T-cell (primary cell): Measurements from ENCODE around the gene CACNA1I. TPM values are rescaled to one million over a fixed set of nuclear protein-coding genes. Genes with fewer than 3 reads are reported as not detected.

Experiments used
- ATAC-seq, 4 experiments: fragments of 200-7000 bp in 3 of 4; fragments of 150-1000 bp in 1 of 4; cut with Tn5 transposase; replicated peaks in 1 of 4; 1 replicate in 3 of 4; 2 replicates in 1 of 4; pipeline ENCODE4 v1.10.0; 2021; ENCODE audit warnings: moderate library complexity in 3 of 4, mild to moderate bottlenecking in 2 of 4, moderate number of reproducible peaks in 1 of 4
- CTCF ChIA-PET, 2 donors: fragments of 300-600 bp; sonication (Branson Sonifier 250); formaldehyde crosslinking; loops; one replicate each; lab custom pipeline; 2022; ENCODE audit warnings: antibody characterized with exemption in 2 of 2; lab: Charles Lee
- POLR2A ChIA-PET, 2 donors: fragments of 300-600 bp; sonication (Branson Sonifier 250); formaldehyde crosslinking; loops; one replicate each; lab custom pipeline; 2022; ENCODE audit warnings: antibody characterized with exemption in 2 of 2; lab: Charles Lee
- DNase-seq, 35 experiments: peaks; one replicate each; pipeline versions ENCODE4 v3.0.0 to v3.0.0-alpha.2; 2013 to 2023
- H3K27ac ChIP-seq: one replicate; pipeline ENCODE4 v1.5.1; 2013; ENCODE audit warnings: low read length
- H3K27me3 ChIP-seq, 2 experiments: replicated peaks in 1 of 2; 1 replicate in 1 of 2; 2 replicates in 1 of 2; pipeline versions ENCODE4 v1.6.1 to v1.7.0; 2013; ENCODE audit warnings: low read length in 1 of 2, mixed read lengths in 1 of 2; ENCODE audit not compliant: control insufficient read depth in 2 of 2, insufficient read depth in 2 of 2; ENCODE audit errors: extremely low read depth in 1 of 2
- H3K36me3 ChIP-seq, 2 donors: 1 replicate in 1 of 2; 2 replicates in 1 of 2; pipeline versions ENCODE4 v1.6.1 to v1.7.0; 2013; ENCODE audit warnings: low read length in 1 of 2; ENCODE audit not compliant: control insufficient read depth in 2 of 2, insufficient read depth in 1 of 2; ENCODE audit errors: extremely low read depth in 1 of 2
- H3K4me1 ChIP-seq, 2 experiments: 1 replicate in 1 of 2; 2 replicates in 1 of 2; pipeline versions ENCODE4 v1.6.1 to v1.7.0; 2013; ENCODE audit warnings: low read length in 2 of 2, mixed read lengths in 1 of 2; ENCODE audit not compliant: insufficient read depth in 2 of 2, control insufficient read depth in 1 of 2; ENCODE audit errors: extremely low read depth in 1 of 2
- H3K4me3 ChIP-seq, 2 donors: 1 replicate in 1 of 2; 2 replicates in 1 of 2; pipeline versions ENCODE4 v1.5.1 to v1.7.0; 2013; ENCODE audit warnings: mild to moderate bottlenecking in 2 of 2, low read length in 1 of 2, moderate library complexity in 1 of 2; ENCODE audit not compliant: control insufficient read depth in 1 of 2; ENCODE audit errors: extremely low read depth in 1 of 2
- H3K9me3 ChIP-seq: 2 replicates; pipeline ENCODE4 v1.7.0; 2013
- H3K27ac Mint-ChIP-seq, 2 donors: one replicate each; pipeline ENCODE4 v1.8.0; 2020 to 2021; ENCODE audit warnings: mild to moderate bottlenecking in 2 of 2, mixed read lengths in 2 of 2
- H3K27me3 Mint-ChIP-seq, 2 donors: one replicate each; pipeline ENCODE4 v1.8.0; 2021 to 2022; ENCODE audit warnings: mixed read lengths in 2 of 2
- H3K36me3 Mint-ChIP-seq: one replicate; pipeline ENCODE4 v1.8.0; 2021; ENCODE audit warnings: mixed read lengths
- H3K4me1 Mint-ChIP-seq, 3 donors: one replicate each; pipeline ENCODE4 v1.8.0; 2020 to 2022; ENCODE audit warnings: mixed read lengths in 3 of 3, mild to moderate bottlenecking in 1 of 3
- H3K4me3 Mint-ChIP-seq, 3 donors: one replicate each; pipeline ENCODE4 v1.8.0; 2020 to 2022; ENCODE audit warnings: mild to moderate bottlenecking in 3 of 3, mixed read lengths in 3 of 3, moderate library complexity in 3 of 3
- H3K9me3 Mint-ChIP-seq, 3 donors: one replicate each; pipeline ENCODE4 v1.8.0; 2020 to 2022; ENCODE audit warnings: mixed read lengths in 3 of 3
- WGBS: methylation state at CpG from one replicate; pipeline ENCODE4 v1.1.5; 2013; ENCODE audit warnings: missing lambda C conversion rate; ENCODE audit not compliant: insufficient coverage; 5-methylcytosine and 5-hydroxymethylcytosine counted together
- total RNA-seq, 35 experiments: library from RNA in 6 of 35; stranded (reverse) in 6 of 35; fragments of 120-200 nt in 1 of 35; gene quantifications; one replicate each; pipeline versions ENCODE4 v1.2.1 to v1.2.4 and lab custom pipeline; 2013 to 2026

The CACNA1I gene
- total RNA-seq, 5 donors from 2014 or later (not counting 1 experiment from before 2014, with no cell fraction given): 16.1 to 32.9 (median 28.8) TPM

GRCh38 chr22:39576027-39576426 is 5.5 kb downstream of the CACNA1I start:
- H3K27ac ChIP-seq: no peak overlapping the region
- H3K9me3 Mint-ChIP-seq: no peaks in the 10 kb centered on the region
- H3K36me3 Mint-ChIP-seq: no peaks in the 10 kb centered on the region
- DNase-seq (no peak), ATAC-seq (no peak)
- H3K27me3 ChIP-seq: peaks cover 0 to 37% of the 10 kb centered on the region in 2 experiments
- no peak overlapping the region for H3K27ac Mint-ChIP-seq
- H3K4me1 ChIP-seq: no peaks in the 10 kb centered on the region
- POLR2A ChIA-PET: no interaction called here
- peaks cover 0 to 2% of the 10 kb centered on the region in 2 donors for H3K36me3 ChIP-seq
- CTCF ChIA-PET: no interaction called here
- no peak overlapping the region for H3K4me3 ChIP-seq
- peaks cover 0 to 9% (median 0%) of the 10 kb centered on the region in 3 donors for H3K4me1 Mint-ChIP-seq
- peaks cover 11 to 17% of the 10 kb centered on the region in 2 donors for H3K27me3 Mint-ChIP-seq
- H3K9me3 ChIP-seq: no peaks in the 10 kb centered on the region
- H3K4me3 Mint-ChIP-seq: no peak overlapping the region
- 90% methylated on average over 1 of the region's 4 CpGs for WGBS

GRCh38 chr22:39577366-39577765 is 6.8 kb downstream of the CACNA1I start:
- ATAC-seq (no peak), DNase-seq (no peak)
- no peaks in the 10 kb centered on the region for H3K9me3 Mint-ChIP-seq
- peaks cover 11 to 20% of the 10 kb centered on the region in 2 donors for H3K27me3 Mint-ChIP-seq
- ChIA-PET POLR2A (no interaction called here), CTCF (interaction anchor here in 1 of 2 donors (0.7 kb wide), 1 partner anchor 84 kb away, joined by 3 read pairs; no protein-coding TSS in a partner anchor)
- H3K27ac Mint-ChIP-seq: no peak overlapping the region
- no peaks in the 10 kb centered on the region for H3K4me1 ChIP-seq
- no peak overlapping the region for H3K27ac ChIP-seq
- H3K4me1 Mint-ChIP-seq: peaks cover 0 to 9% (median 0%) of the 10 kb centered on the region in 3 donors
- no peak overlapping the region for H3K4me3 ChIP-seq
- peaks cover 0 to 2% of the 10 kb centered on the region in 2 donors for H3K36me3 ChIP-seq
- 72% methylated on average over 21 of the region's 21 CpGs for WGBS
- no peaks in the 10 kb centered on the region for H3K9me3 ChIP-seq
- no peaks in the 10 kb centered on the region for H3K36me3 Mint-ChIP-seq
- H3K4me3 Mint-ChIP-seq: no peak overlapping the region
- H3K27me3 ChIP-seq: peaks cover 0 to 40% of the 10 kb centered on the region in 2 experiments

GRCh38 chr22:39577900-39578299 is 7.3 kb downstream of the CACNA1I start:
- ChIA-PET POLR2A (no interaction called here), CTCF (no interaction called here)
- peaks cover 12 to 22% of the 10 kb centered on the region in 2 donors for H3K27me3 Mint-ChIP-seq
- DNase-seq (no peak), ATAC-seq (no peak)
- peaks cover 0 to 9% (median 0%) of the 10 kb centered on the region in 3 donors for H3K4me1 Mint-ChIP-seq
- H3K36me3 Mint-ChIP-seq: no peaks in the 10 kb centered on the region
- Histone ChIP-seq H3K36me3 (peaks cover 0 to 2% of the 10 kb centered on the region in 2 donors), H3K4me1 (no peaks in the 10 kb centered on the region), H3K9me3 (no peaks in the 10 kb centered on the region), H3K4me3 (no peak overlapping the region), H3K27ac (no peak overlapping the region), H3K27me3 (peaks cover 0 to 38% of the 10 kb centered on the region in 2 experiments)
- H3K27ac Mint-ChIP-seq: no peak overlapping the region
- WGBS: 86% methylated on average over 5 of the region's 7 CpGs
- H3K9me3 Mint-ChIP-seq: peaks cover 0 to 2% (median 0%) of the 10 kb centered on the region in 3 donors
- H3K4me3 Mint-ChIP-seq: no peak overlapping the region

GRCh38 chr22:39580006-39580441 is 9.5 kb downstream of the CACNA1I start:
- DNase-seq: no peak
- WGBS: 78% methylated on average over 3 of the region's 5 CpGs
- peaks cover 0 to 2% of the 10 kb centered on the region in 2 donors for H3K36me3 ChIP-seq
- POLR2A ChIA-PET: no interaction called here
- Mint-ChIP-seq H3K36me3 (no peaks in the 10 kb centered on the region), H3K9me3 (peaks cover 0 to 11% (median 0%) of the 10 kb centered on the region in 3 donors), H3K27ac (no peak overlapping the region), H3K4me3 (no peak overlapping the region), H3K4me1 (peaks cover 0 to 9% (median 0%) of the 10 kb centered on the region in 3 donors), H3K27me3 (peaks cover 17 to 22% of the 10 kb centered on the region in 2 donors)
- H3K4me3 ChIP-seq: no peak overlapping the region
- no peaks in the 10 kb centered on the region for H3K9me3 ChIP-seq
- no peak for ATAC-seq
- CTCF ChIA-PET: no interaction called here
- no peaks in the 10 kb centered on the region for H3K4me1 ChIP-seq
- H3K27me3 ChIP-seq: peaks cover 0 to 42% of the 10 kb centered on the region in 2 experiments
- no peak overlapping the region for H3K27ac ChIP-seq

DNA sequence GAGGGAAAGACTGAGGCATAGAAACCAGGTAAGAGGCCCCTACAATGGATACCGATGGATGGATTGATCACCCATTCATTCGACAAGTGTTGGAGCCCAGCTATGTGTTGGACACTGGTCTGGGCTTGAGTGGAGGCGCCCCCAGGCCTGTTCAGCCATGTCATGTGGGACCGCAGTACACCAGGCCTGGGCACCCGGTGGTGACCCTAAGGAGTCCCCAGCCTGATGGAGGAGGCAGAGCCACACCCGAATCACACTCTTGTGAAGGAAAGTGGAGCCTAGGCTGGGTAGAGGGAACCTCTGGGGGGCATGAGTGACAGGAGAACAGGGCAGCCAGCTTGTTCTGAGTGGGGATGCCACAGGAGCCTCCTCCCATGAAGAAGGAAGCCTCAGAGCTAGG is 10.2 kb downstream of the CACNA1I start:
- Histone ChIP-seq H3K4me1 (no peaks in the 10 kb centered on the region), H3K27ac (no peak overlapping the region), H3K9me3 (no peaks in the 10 kb centered on the region), H3K27me3 (peaks cover 0 to 42% of the 10 kb centered on the region in 2 experiments), H3K36me3 (peaks cover 0 to 2% of the 10 kb centered on the region in 2 donors), H3K4me3 (no peak overlapping the region)
- peaks cover 0 to 11% (median 0%) of the 10 kb centered on the region in 3 donors for H3K9me3 Mint-ChIP-seq
- ATAC-seq (no peak), DNase-seq (no peak)
- WGBS: 99% methylated on average over 5 of the region's 6 CpGs
- H3K4me1 Mint-ChIP-seq: peaks cover 0 to 9% (median 0%) of the 10 kb centered on the region in 3 donors
- ChIA-PET POLR2A (no interaction called here), CTCF (no interaction called here)
- no peak overlapping the region for H3K4me3 Mint-ChIP-seq
- no peaks in the 10 kb centered on the region for H3K36me3 Mint-ChIP-seq
- peaks cover 17 to 22% of the 10 kb centered on the region in 2 donors for H3K27me3 Mint-ChIP-seq
- peak overlapping the region in 1 of 2 donors; percentile 10 for H3K27ac Mint-ChIP-seq

DNA sequence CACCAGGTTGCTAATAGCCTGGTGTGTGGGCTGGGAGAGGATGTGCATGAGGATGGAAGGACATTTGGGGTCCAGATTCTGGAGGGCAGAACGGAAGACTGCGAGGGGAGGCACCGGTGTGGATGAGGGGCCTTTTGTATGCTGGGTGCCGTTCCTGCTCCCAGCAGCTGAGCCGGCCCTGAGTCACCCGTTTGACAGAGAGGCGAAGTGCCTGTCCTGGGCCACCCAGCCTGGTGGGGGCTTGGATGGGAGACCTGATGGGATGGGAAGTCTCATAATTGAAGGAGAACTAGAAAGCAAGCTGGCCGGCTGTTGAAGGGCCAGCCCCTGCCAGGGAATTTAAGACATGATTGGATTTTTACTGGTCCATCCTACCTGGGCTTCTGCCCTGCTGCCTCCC is 10.8 kb downstream of the CACNA1I start:
- Mint-ChIP-seq H3K27ac (peak overlapping the region in 1 of 2 donors; percentile 10), H3K36me3 (no peaks in the 10 kb centered on the region), H3K4me1 (peaks cover 0 to 9% (median 0%) of the 10 kb centered on the region in 3 donors), H3K9me3 (peaks cover 0 to 11% (median 0%) of the 10 kb centered on the region in 3 donors), H3K27me3 (peaks cover 17 to 22% of the 10 kb centered on the region in 2 donors), H3K4me3 (no peak overlapping the region)
- ATAC-seq: no peak
- Histone ChIP-seq H3K4me1 (no peaks in the 10 kb centered on the region), H3K27me3 (peaks cover 0 to 42% of the 10 kb centered on the region in 2 experiments), H3K27ac (no peak overlapping the region), H3K36me3 (peaks cover 0 to 2% of the 10 kb centered on the region in 2 donors), H3K4me3 (no peak overlapping the region), H3K9me3 (no peaks in the 10 kb centered on the region)
- WGBS: 97% methylated on average over 5 of the region's 8 CpGs
- DNase-seq: no peak
- ChIA-PET POLR2A (no interaction called here), CTCF (no interaction called here)
